Pancreas (tissue), 10 donors: ENCODE measurements around the gene GRIA3. TPM values are rescaled to one million over a fixed set of nuclear protein-coding genes. Genes with fewer than 3 reads are reported as not detected.

Experiments used
- ATAC-seq, 4 donors: fragments of 200-7000 bp; cut with Tn5 transposase; one replicate each; pipeline versions ENCODE4 v1.8.0 to v1.9.1; 2020; ENCODE audit warnings: mild to moderate bottlenecking in 4 of 4, moderate library complexity in 4 of 4
- DNase-seq, 6 donors: peaks; one replicate each; pipeline ENCODE4 v3.0.0-alpha.2; 2020
- FAIRE-seq: peaks from 2 replicates; lab custom pipeline; 2012; peaks lifted over from hg19 to GRCh38; lab: Jason Lieb, UNC
- H3K27ac ChIP-seq, 4 donors: fragments of 200-600 bp; sonication (generic); 1 replicate in 3 of 4; 2 replicates in 1 of 4; pipeline versions ENCODE4 v1.5.0 to v1.8.0; 2020
- H3K27me3 ChIP-seq, 4 donors: fragments of 200-600 bp; one replicate each; pipeline ENCODE4 v1.8.0; 2021
- H3K36me3 ChIP-seq, 3 donors: fragments of 200-600 bp; sonication (generic) in 1 of 3; one replicate each; pipeline versions ENCODE4 v1.5.0 to v1.8.0; 2020 to 2021
- H3K4me1 ChIP-seq, 3 donors: fragments of 200-600 bp; one replicate each; pipeline ENCODE4 v1.8.0; 2021
- H3K4me3 ChIP-seq, 4 donors: fragments of 200-600 bp; sonication (generic) in 2 of 4; one replicate each; pipeline versions ENCODE4 v1.5.0 to v1.8.0; 2020 to 2021
- H3K9me3 ChIP-seq, 4 donors: fragments of 200-600 bp; one replicate each; pipeline ENCODE4 v1.8.0; 2021
- CTCF ChIP-seq, 4 donors: fragments of 200-600 bp; sonication (generic) in 3 of 4; IDR thresholded peaks; one replicate each; pipeline versions ENCODE4 v1.5.0 to v1.8.0; 2021; ENCODE audit warnings: antibody characterized with exemption in 4 of 4
- WGBS, 2 donors: extraction: QIAGEN DNeasy Blood & Tissue Kit; methylation state at CpG; one replicate each; pipeline ENCODE4 v1.1.7; 2013; 5-methylcytosine and 5-hydroxymethylcytosine counted together
- intact Hi-C, 3 donors: fragments of 100-400 bp; cut with DNase I; formaldehyde crosslinking; loops; one replicate each; pipeline versions ENCODE4 v1.11.1 to v1.14.2; 2022
- polyA plus RNA-seq, 2 donors: library from polyadenylated mRNA; stranded (reverse); fragments of 200-250 nt; gene quantifications; one replicate each; pipeline ENCODE4 v1.2.3, GENCODE V29; 2013
- total RNA-seq, 6 donors: library from RNA; stranded (reverse); fragmentation: NEBNext Ultra II Directional in 4 of 6; extraction: Animal tissue kit (Norgen Biotek cat#: 25700) in 4 of 6; gene quantifications; one replicate each; pipeline versions ENCODE4 v1.2.1 to v1.2.4, GENCODE V29; 2021 to 2023
- donor health status: healthy with polysubstance abuse.
- donor health status: DM: no; HTN: no; CAD: no; lungs with moderate emphysema.
- donor health status: DM: no; HTN: no; CAD: no.
- donor health status: control.
- donor health status: control.
- donor health status: Bipolar disorder and iron deficiency.
- donor health status: DM: yes; HTN: yes; CAD: no.
- donor health status: DM: no; HTN: no; CAD: no.
- donor health status: DM: no; HTN: no; CAD: no.
- donor health status: DM: yes; HTN: yes; CAD: no.

GRIA3 gene
- total and polyA plus RNA-seq, 8 donors, result 0.28 to 11.8 (median 1.6) TPM

GRCh38 chrX:123455693-123456092 is 271.6 kb downstream of the GRIA3 start:
- no peak for TF ChIP-seq CTCF (IDR thresholded peaks at IDR 0.05)
- ATAC-seq (no peak), FAIRE-seq (no peak), DNase-seq (no peak)
- H3K36me3 ChIP-seq, result no peaks in the 10 kb centered on the region
- 52 to 59% methylated on average over 1 of the region's 1 CpG for WGBS, 2 donors
- no peak overlapping the region for H3K4me3 ChIP-seq
- H3K9me3 ChIP-seq, result no peaks in the 10 kb centered on the region
- intact Hi-C loops, result no loop called here
- H3K27ac ChIP-seq, result no peak overlapping the region
- H3K27me3 ChIP-seq, result no peaks in the 10 kb centered on the region
- H3K4me1 ChIP-seq, result no peaks in the 10 kb centered on the region

- ATAC-seq, result no peak
- Histone ChIP-seq H3K4me1 (no peaks in the 10 kb centered on the region), H3K4me3 (no peak overlapping the region), H3K9me3 (no peaks in the 10 kb centered on the region), H3K36me3 (no peaks in the 10 kb centered on the region), H3K27me3 (no peaks in the 10 kb centered on the region), H3K27ac (no peak overlapping the region)
- intact Hi-C loops, result no loop called here
- WGBS, 2 donors, result 66 to 68% methylated on average over 10 of the region's 10 CpGs
- no peak for FAIRE-seq
- TF ChIP-seq CTCF (IDR thresholded peaks at IDR 0.05), result no peak
- no peak for DNase-seq
Observed at GRCh38 chrX:123464709-123465108, 280.6 kb downstream of the GRIA3 start.

- TF ChIP-seq CTCF (IDR thresholded peaks at IDR 0.05), result no peak
- no peak overlapping the region for H3K27ac ChIP-seq
- no peak for ATAC-seq
- H3K9me3 ChIP-seq, result no peaks in the 10 kb centered on the region
- H3K36me3 ChIP-seq, result no peaks in the 10 kb centered on the region
- intact Hi-C loops, result no loop called here
- WGBS, 2 donors, result 46 to 55% methylated on average over 4 of the region's 4 CpGs
- H3K4me3 ChIP-seq, result no peak overlapping the region
- FAIRE-seq, result no peak
- no peak for DNase-seq
- H3K27me3 ChIP-seq, result no peaks in the 10 kb centered on the region
- no peaks in the 10 kb centered on the region for H3K4me1 ChIP-seq
Observed at GRCh38 chrX:123468481-123468880, 284.4 kb downstream of the GRIA3 start.

GRCh38 chrX:123475068-123475724 is 291.1 kb downstream of the GRIA3 start:
- DNase-seq (no peak), ATAC-seq (no peak), FAIRE-seq (peak; percentile 77)
- intact Hi-C loops, result no loop called here
- H3K4me3 ChIP-seq, result no peak overlapping the region
- H3K4me1 ChIP-seq, result peaks cover 0 to 3% (median 0%) of the 10 kb centered on the region in 3 donors
- no peak for TF ChIP-seq CTCF (IDR thresholded peaks at IDR 0.05)
- H3K27me3 ChIP-seq, result no peaks in the 10 kb centered on the region
- H3K36me3 ChIP-seq, result no peaks in the 10 kb centered on the region
- 54 to 61% methylated on average over 2 of the region's 2 CpGs for WGBS, 2 donors
- H3K9me3 ChIP-seq, result no peaks in the 10 kb centered on the region
- H3K27ac ChIP-seq, result no peak overlapping the region

- intact Hi-C loops, result no loop called here
- H3K27ac ChIP-seq, result peak overlapping the region in 2 of 4 donors; percentile 12 to 19
- FAIRE-seq, result no peak
- peaks cover 0 to 3% (median 0%) of the 10 kb centered on the region in 3 donors for H3K4me1 ChIP-seq
- H3K4me3 ChIP-seq, result no peak overlapping the region
- WGBS, 2 donors, result 28% methylated on average over 5 of the region's 5 CpGs
- H3K27me3 ChIP-seq, result no peaks in the 10 kb centered on the region
- peak in 2 of 6 donors; percentile 2 to 17 for DNase-seq
- peak in 2 of 4 donors; percentile 53 to 70 for ATAC-seq
- H3K9me3 ChIP-seq, result no peaks in the 10 kb centered on the region
- H3K36me3 ChIP-seq, result no peaks in the 10 kb centered on the region
- TF ChIP-seq CTCF (IDR thresholded peaks at IDR 0.05), result no peak
Observed at GRCh38 chrX:123476611-123477219, 292.6 kb downstream of the GRIA3 start.
